ENCODE measurements around the gene RBMS1.

- TF ChIP-seq CTCF (IDR thresholded peaks at IDR 0.05) (no peak), POLR2A (IDR thresholded peaks at IDR 0.05) (no peak)
Observed at GRCh38 chr2:160324917-160325316, 168.7 kb downstream of the RBMS1 start.

All from lower leg skin (tissue), 3 donors.